Measurements from ENCODE around the gene TRAPPC4.
A peak's percentile ranks its signal among the peaks of the same experiment; 100 is the strongest.
"Not testable (repeated sequence)": the region's sequence is repeated elsewhere in the genome, so short reads cannot be mapped to it uniquely, and the experiment has no call there.

Gene TRAPPC4

DNA sequence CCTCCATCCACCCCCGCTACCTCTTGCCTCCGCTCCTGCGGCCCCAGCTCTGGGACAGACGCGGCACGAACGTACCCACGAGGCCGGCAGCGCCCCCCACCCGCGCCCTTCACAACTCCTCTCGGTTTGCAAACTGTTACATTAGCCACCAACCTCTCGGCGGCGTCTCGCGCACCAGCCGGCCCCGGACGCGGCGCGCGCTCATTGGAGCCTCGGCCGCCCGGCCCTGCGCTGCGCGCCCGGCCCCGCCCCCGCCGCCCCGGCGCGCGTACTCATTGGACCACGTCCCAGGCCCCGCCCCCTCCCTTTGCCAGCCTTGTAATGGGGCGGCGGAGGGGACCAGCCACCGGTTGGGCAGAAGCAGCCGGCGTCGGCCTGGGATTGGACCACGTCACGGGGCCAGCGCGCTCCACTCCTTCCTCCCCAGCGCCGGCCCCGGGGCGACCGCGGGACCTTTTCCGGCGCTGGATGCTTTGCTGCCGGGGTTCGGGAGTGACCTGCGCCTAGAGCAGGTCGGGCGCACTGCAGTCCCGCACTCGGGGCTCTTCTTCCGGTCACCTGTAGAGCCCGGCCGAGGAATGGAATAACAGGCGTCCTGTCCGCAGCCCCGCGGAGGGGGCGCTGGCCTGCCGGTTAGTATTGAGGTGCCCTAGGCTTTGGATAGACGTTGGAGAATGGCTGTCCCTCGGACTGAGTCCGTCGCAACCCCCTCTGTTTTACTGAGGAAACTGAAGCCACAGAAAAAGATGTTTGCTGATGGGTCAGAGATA lies 38.6 kb downstream of the TRAPPC4 start, which contains the start of gene HYOU1:
Gene HYOU1 (minus strand): TSS at position 206 of the 770 bp plus-strand sequence. CDS start 1,045 bp downstream, outside the sequence.
- Histone ChIP-seq H3K27me3 (ENCODE audit: insufficient read depth, low read depth) (no peaks in the 10 kb centered on the region), H3K36me3 (ENCODE audit: insufficient read depth) (no peaks in the 10 kb centered on the region), H3K4me3 (IDR thresholded peaks at IDR 0.05; ENCODE audit: insufficient read depth, low read depth, low read length) (no peak within 1 kb of the TSS), H3K9ac (peak within 1 kb of the TSS; percentile 96), H4K20me1 (ENCODE audit: insufficient read depth) (no peaks in the 10 kb centered on the region), H2AFZ (ENCODE audit: low read depth) (peak within 1 kb of the TSS; percentile 55), H3K27ac (peak within 1 kb of the TSS; percentile 88), H3K4me2 (peak within 1 kb of the TSS; percentile 85), H3K79me2 (ENCODE audit: insufficient read depth, low read depth) (peaks cover 16% of the 10 kb centered on the region; the same call in 1 of the 2 replicates), H3K4me1 (ENCODE audit: low read depth, poor library complexity, severe bottlenecking) (peaks cover 11% of the 10 kb centered on the region)
- TF ChIP-seq, protein P1, sequence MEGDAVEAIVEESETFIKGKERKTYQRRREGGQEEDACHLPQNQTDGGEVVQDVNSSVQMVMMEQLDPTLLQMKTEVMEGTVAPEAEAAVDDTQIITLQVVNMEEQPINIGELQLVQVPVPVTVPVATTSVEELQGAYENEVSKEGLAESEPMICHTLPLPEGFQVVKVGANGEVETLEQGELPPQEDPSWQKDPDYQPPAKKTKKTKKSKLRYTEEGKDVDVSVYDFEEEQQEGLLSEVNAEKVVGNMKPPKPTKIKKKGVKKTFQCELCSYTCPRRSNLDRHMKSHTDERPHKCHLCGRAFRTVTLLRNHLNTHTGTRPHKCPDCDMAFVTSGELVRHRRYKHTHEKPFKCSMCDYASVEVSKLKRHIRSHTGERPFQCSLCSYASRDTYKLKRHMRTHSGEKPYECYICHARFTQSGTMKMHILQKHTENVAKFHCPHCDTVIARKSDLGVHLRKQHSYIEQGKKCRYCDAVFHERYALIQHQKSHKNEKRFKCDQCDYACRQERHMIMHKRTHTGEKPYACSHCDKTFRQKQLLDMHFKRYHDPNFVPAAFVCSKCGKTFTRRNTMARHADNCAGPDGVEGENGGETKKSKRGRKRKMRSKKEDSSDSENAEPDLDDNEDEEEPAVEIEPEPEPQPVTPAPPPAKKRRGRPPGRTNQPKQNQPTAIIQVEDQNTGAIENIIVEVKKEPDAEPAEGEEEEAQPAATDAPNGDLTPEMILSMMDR (conservative IDR thresholded peaks at IDR 0.05; ENCODE audit: low read depth, low read length) = no peak

DNA sequence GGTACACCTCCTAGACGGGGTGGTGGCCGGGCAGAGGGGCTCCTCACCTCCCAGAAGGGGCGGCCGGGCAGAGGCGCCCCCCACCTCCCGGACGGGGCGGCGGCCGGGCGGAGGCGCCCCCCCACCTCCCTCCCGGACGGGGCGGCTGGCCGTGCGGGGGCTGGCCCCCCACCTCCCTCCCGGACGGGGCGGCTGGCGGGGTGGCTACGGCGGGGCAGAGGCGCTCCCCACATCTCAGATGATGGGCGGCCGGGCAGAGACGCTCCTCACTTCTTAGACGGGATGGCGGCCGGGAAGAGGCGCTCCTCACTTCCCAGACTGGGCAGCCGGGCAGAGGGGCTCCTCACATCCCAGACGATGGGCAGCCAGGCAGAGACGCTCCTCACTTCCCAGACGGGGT lies 40.6 kb downstream of the TRAPPC4 start:
- not testable (repeated sequence) for H2AFZ ChIP-seq (ENCODE audit: low read depth); H3K9ac ChIP-seq; H3K4me3 ChIP-seq (IDR thresholded peaks at IDR 0.05; ENCODE audit: insufficient read depth, low read depth, low read length); H4K20me1 ChIP-seq (ENCODE audit: insufficient read depth); H3K27ac ChIP-seq; H3K4me2 ChIP-seq; H3K27me3 ChIP-seq (ENCODE audit: insufficient read depth, low read depth); H3K36me3 ChIP-seq (ENCODE audit: insufficient read depth)
- Histone ChIP-seq H3K79me2 (ENCODE audit: insufficient read depth, low read depth) (peaks cover 16% of the 10 kb centered on the region; the same call in 1 of the 2 replicates), H3K4me1 (ENCODE audit: low read depth, poor library complexity, severe bottlenecking) (peaks cover 11% of the 10 kb centered on the region)

DNA sequence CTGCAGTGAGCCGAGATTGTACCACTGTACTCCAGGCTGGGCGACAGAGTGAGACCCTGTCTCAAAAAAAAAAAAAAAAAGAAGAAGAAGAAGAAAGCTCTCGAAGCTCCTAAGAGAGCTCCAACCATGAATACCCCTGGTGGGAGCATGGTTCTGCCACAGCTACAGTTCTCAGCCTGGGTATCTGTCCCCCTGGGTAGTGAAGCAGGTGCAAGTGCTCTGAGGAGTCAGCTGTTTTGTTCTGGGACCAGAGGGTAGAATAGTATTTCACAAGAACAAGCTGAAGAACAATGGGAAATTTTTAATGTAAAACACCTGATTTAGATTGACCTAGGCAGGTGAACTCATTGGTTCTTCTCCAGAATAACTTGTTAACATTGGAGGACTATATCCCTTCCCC lies 42.7 kb downstream of the TRAPPC4 start:
- Histone ChIP-seq H3K4me3 (IDR thresholded peaks at IDR 0.05; ENCODE audit: insufficient read depth, low read depth, low read length) (no peak overlapping the region), H4K20me1 (ENCODE audit: insufficient read depth) (no peaks in the 10 kb centered on the region), H3K9ac (no peak overlapping the region), H3K36me3 (ENCODE audit: insufficient read depth) (no peaks in the 10 kb centered on the region), H2AFZ (ENCODE audit: low read depth) (no peak overlapping the region), H3K4me1 (ENCODE audit: low read depth, poor library complexity, severe bottlenecking) (peaks cover 4% of the 10 kb centered on the region), H3K27me3 (ENCODE audit: insufficient read depth, low read depth) (no peaks in the 10 kb centered on the region), H3K27ac (no peak overlapping the region), H3K79me2 (ENCODE audit: insufficient read depth, low read depth) (no peaks in the 10 kb centered on the region; the same call in 1 of the 2 replicates), H3K4me2 (no peak overlapping the region)
- TF ChIP-seq, protein P1 (conservative IDR thresholded peaks at IDR 0.05; ENCODE audit: low read depth, low read length) = no peak

DNA sequence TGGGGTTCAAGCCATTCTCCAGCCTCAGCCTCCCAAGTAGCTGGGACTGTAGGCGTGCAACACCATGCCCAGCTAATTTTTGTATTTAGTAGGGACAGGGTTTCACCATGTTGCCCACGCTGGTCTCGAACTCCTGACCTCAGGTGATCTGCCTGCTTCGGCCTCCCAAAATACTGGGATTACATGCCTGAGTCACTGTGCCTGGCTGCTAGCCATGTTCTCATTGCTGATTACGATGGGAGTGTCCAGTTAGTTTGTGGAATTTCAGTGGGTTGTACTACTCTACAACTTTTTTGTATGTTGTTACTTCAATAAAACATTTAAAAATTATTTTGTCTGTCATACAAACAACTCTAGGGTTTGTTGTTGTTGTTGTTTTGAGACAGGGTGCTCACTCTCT lies 44.2 kb downstream of the TRAPPC4 start:
- Histone ChIP-seq H3K9ac (no peak overlapping the region), H4K20me1 (ENCODE audit: insufficient read depth) (no peaks in the 10 kb centered on the region), H3K36me3 (ENCODE audit: insufficient read depth) (no peaks in the 10 kb centered on the region), H3K27me3 (ENCODE audit: insufficient read depth, low read depth) (no peaks in the 10 kb centered on the region), H3K4me2 (no peak overlapping the region), H3K79me2 (ENCODE audit: insufficient read depth, low read depth) (peaks cover under 1% of the 10 kb centered on the region; the same call in 1 of the 2 replicates), H3K4me3 (IDR thresholded peaks at IDR 0.05; ENCODE audit: insufficient read depth, low read depth, low read length) (no peak overlapping the region), H3K4me1 (ENCODE audit: low read depth, poor library complexity, severe bottlenecking) (peaks cover 6% of the 10 kb centered on the region), H2AFZ (ENCODE audit: low read depth) (no peak overlapping the region), H3K27ac (no peak overlapping the region)
- TF ChIP-seq, protein P1 (conservative IDR thresholded peaks at IDR 0.05; ENCODE audit: low read depth, low read length) = no peak

DNA sequence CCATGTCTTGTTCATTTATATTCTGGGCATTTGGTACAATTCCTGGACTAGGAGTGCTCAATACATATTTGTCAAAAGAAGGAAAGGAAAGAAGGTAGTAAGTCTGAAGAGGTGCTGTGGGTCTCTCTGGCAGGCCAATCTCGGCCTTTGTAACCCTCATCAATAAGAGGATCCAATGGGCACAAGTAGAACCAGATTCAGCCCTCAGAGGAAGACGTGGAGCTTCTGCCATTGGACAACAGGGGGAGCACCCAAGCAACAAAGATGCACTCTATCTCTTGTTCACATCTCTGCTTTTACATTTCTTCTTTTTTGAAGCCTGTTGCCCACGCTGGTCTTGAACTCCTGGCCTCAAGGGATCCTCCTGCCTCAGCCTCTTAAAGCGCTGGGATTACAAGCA lies 46.8 kb downstream of the TRAPPC4 start:
- peaks cover 5% of the 10 kb centered on the region; the same call in 1 of the 2 replicates for H3K79me2 ChIP-seq (ENCODE audit: insufficient read depth, low read depth)
- H4K20me1 ChIP-seq (ENCODE audit: insufficient read depth) = no peaks in the 10 kb centered on the region
- H3K36me3 ChIP-seq (ENCODE audit: insufficient read depth) = no peaks in the 10 kb centered on the region
- no peaks in the 10 kb centered on the region for H3K27me3 ChIP-seq (ENCODE audit: insufficient read depth, low read depth)
- TF ChIP-seq, protein P1 (conservative IDR thresholded peaks at IDR 0.05; ENCODE audit: low read depth, low read length) = peak; percentile 42; the same call in 1 of the 2 replicates
- no peak overlapping the region for H2AFZ ChIP-seq (ENCODE audit: low read depth)
- no peak overlapping the region for H3K4me3 ChIP-seq (IDR thresholded peaks at IDR 0.05; ENCODE audit: insufficient read depth, low read depth, low read length)
- H3K4me2 ChIP-seq = no peak overlapping the region
- no peak overlapping the region for H3K27ac ChIP-seq
- H3K9ac ChIP-seq = no peak overlapping the region
- peaks cover 2% of the 10 kb centered on the region for H3K4me1 ChIP-seq (ENCODE audit: low read depth, poor library complexity, severe bottlenecking)

All from KMS-11 (cell line).